K562 (cell line): ENCODE data around the gene C6orf141. TPM values are rescaled to one million over a fixed set of nuclear protein-coding genes. Genes with fewer than 3 reads are reported as not detected.

ENCODE experiments used
- FOXA3 ChIP-seq, 2 experiments: fragments of 450-650 bp in 1 of 2; sonication (generic) in 1 of 2; formaldehyde crosslinking; IDR thresholded peaks in 1 of 2; conservative IDR thresholded peaks in 1 of 2; 2 replicates each; pipeline versions ENCODE4 v1.4.0 to v1.8.0; 2020 to 2022; ENCODE audit warnings: mild to moderate bottlenecking in 2 of 2, missing genetic modification reagents in 1 of 2
- FOXJ2 ChIP-seq: fragments of 200-800 bp; sonication (Bioruptor generic); IDR thresholded peaks from 2 replicates; pipeline ENCODE4 v1.6.1; 2016; ENCODE audit warnings: missing genetic modification characterization, missing compliant biosample characterization
- NFYB ChIP-seq: IDR thresholded peaks from 2 replicates; pipeline ENCODE4 v1.6.1; 2011; ENCODE audit warnings: mild to moderate bottlenecking, moderate library complexity; ENCODE audit not compliant: insufficient read length; ENCODE audit errors: extremely low read depth
- RCOR1 ChIP-seq, 2 experiments: IDR thresholded peaks; 2 replicates each; pipeline ENCODE4 v1.6.1; 2012; ENCODE audit warnings: low read depth in 2 of 2, low read length in 2 of 2, borderline replicate concordance in 1 of 2, improper control_type of control experiment in 1 of 2
- TOE1 ChIP-seq, 2 experiments: fragments of 450-650 bp in 1 of 2; sonication (generic) in 1 of 2; formaldehyde crosslinking in 1 of 2; IDR thresholded peaks; 2 replicates each; pipeline versions ENCODE4 v1.7.1 to v1.8.0; 2016 to 2022; ENCODE audit warnings: borderline replicate concordance in 2 of 2, mild to moderate bottlenecking in 2 of 2, antibody characterized with exemption in 1 of 2, inconsistent platforms in 1 of 2, low read depth in 1 of 2, missing genetic modification reagents in 1 of 2, moderate library complexity in 1 of 2
- polyA plus RNA-seq, 8 experiments: library from polyadenylated mRNA; depleted of rRNA in 4 of 8; stranded (reverse) in 5 of 8; unstranded in 3 of 8; fragments of >200 nt; fragmentation: Nextera tagmentation in 2 of 8; fragmentation: Illumina TruSeq in 1 of 8; extraction: Ambion mirVana in 2 of 8; extraction: Trizol in 1 of 8; gene quantifications; 2 replicates each; pipeline versions ENCODE4 v1.2.1 to v1.2.3, GENCODE V29; 2011 to 2014; ENCODE audit warnings: inconsistent platforms in 1 of 8, missing spikeins in 1 of 8
- total RNA-seq, 7 experiments: library from RNA; depleted of rRNA in 6 of 7; stranded (reverse); fragments of >200 nt in 6 of 7; fragmentation: Illumina TruSeq in 2 of 7; extraction: Trizol in 2 of 7; gene quantifications; 2 replicates each; pipeline versions ENCODE4 v1.2.1 to v1.2.3, GENCODE V29; 2011 to 2021; ENCODE audit warnings: low replicate concordance in 1 of 7
- TF ChIP-seq, protein P1 (sequence below): fragments of 450-650 bp; IDR thresholded peaks from 2 replicates; pipeline ENCODE4 v1.6.1; 2016; ENCODE audit warnings: mild to moderate bottlenecking
- TF ChIP-seq, protein P2 (sequence below): fragments of 450-650 bp; formaldehyde crosslinking; IDR thresholded peaks from 2 replicates; pipeline ENCODE4 v1.4.0; 2020; ENCODE audit warnings: mild to moderate bottlenecking, mixed read lengths
- TF ChIP-seq, protein P3 (sequence below): sonication (generic); formaldehyde crosslinking; IDR thresholded peaks from 2 replicates; pipeline ENCODE4 v1.9.0; 2022; ENCODE audit warnings: mild to moderate bottlenecking, missing genetic modification reagents

Gene C6orf141
- total and polyA plus RNA-seq, 9 of the 15 experiments (the other 6 are each of a cell fraction or from before 2014, with no cell fraction given), result not detected

- TF ChIP-seq, protein P1, sequence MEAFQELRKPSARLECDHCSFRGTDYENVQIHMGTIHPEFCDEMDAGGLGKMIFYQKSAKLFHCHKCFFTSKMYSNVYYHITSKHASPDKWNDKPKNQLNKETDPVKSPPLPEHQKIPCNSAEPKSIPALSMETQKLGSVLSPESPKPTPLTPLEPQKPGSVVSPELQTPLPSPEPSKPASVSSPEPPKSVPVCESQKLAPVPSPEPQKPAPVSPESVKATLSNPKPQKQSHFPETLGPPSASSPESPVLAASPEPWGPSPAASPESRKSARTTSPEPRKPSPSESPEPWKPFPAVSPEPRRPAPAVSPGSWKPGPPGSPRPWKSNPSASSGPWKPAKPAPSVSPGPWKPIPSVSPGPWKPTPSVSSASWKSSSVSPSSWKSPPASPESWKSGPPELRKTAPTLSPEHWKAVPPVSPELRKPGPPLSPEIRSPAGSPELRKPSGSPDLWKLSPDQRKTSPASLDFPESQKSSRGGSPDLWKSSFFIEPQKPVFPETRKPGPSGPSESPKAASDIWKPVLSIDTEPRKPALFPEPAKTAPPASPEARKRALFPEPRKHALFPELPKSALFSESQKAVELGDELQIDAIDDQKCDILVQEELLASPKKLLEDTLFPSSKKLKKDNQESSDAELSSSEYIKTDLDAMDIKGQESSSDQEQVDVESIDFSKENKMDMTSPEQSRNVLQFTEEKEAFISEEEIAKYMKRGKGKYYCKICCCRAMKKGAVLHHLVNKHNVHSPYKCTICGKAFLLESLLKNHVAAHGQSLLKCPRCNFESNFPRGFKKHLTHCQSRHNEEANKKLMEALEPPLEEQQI, result 0 out of 2 replicates have a peak, but pooled peaks have one; percentile 58
- TF ChIP-seq NFYB, result peak; percentile 19
- TF ChIP-seq RCOR1 (IDR thresholded peaks at IDR 0.05; ENCODE audit: borderline replicate concordance in 1 of 2, low read depth in 2 of 2, low read length in 2 of 2), result peak in 1 of 2 experiments; percentile 19; a peak in 1 of 4 replicates
- TF ChIP-seq TOE1 (IDR thresholded peaks at IDR 0.05; ENCODE audit: borderline replicate concordance), result peak; percentile 91
- TF ChIP-seq TOE1 (CRISPR knock-in tag; IDR thresholded peaks at IDR 0.05; ENCODE audit: borderline replicate concordance, low read depth), result no peak
- peak in 1 of 2 experiments; percentile 75; a peak in 2 of 4 replicates for TF ChIP-seq FOXA3 (CRISPR knock-in tag; conservative IDR thresholded peaks at IDR 0.05 in 1 of 2, IDR thresholded peaks at IDR 0.05 in 1 of 2)
- 0 out of 2 replicates have a peak, but pooled peaks have one; percentile 42 for TF ChIP-seq FOXJ2
- TF ChIP-seq, protein P2, sequence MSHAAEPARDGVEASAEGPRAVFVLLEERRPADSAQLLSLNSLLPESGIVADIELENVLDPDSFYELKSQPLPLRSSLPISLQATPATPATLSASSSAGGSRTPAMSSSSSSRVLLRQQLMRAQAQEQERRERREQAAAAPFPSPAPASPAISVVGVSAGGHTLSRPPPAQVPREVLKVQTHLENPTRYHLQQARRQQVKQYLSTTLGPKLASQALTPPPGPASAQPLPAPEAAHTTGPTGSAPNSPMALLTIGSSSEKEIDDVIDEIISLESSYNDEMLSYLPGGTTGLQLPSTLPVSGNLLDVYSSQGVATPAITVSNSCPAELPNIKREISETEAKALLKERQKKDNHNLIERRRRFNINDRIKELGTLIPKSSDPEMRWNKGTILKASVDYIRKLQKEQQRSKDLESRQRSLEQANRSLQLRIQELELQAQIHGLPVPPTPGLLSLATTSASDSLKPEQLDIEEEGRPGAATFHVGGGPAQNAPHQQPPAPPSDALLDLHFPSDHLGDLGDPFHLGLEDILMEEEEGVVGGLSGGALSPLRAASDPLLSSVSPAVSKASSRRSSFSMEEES (CRISPR knock-in tag), result peak; percentile 97
- TF ChIP-seq, protein P3, sequence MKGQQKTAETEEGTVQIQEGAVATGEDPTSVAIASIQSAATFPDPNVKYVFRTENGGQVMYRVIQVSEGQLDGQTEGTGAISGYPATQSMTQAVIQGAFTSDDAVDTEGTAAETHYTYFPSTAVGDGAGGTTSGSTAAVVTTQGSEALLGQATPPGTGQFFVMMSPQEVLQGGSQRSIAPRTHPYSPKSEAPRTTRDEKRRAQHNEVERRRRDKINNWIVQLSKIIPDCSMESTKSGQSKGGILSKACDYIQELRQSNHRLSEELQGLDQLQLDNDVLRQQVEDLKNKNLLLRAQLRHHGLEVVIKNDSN (CRISPR knock-in tag), result peak; percentile 51; the same call in 1 of the 2 replicates
Measured at GRCh38 chr6:49543087-49543858, 7.2 kb upstream of the C6orf141 start (continued).
